Erythroblast (primary cell): Measurements from ENCODE around the gene SMS.

Experiments
- GATA1 ChIP-seq: IDR thresholded peaks from 2 replicates; pipeline ENCODE4 v1.6.1; 2011; ENCODE audit warnings: low read depth, mild to moderate bottlenecking, control low read depth, low read length, moderate library complexity
- POLR2A ChIP-seq: IDR thresholded peaks from 2 replicates; pipeline ENCODE4 v1.6.1; 2011; ENCODE audit warnings: mild to moderate bottlenecking, low read length

DNA sequence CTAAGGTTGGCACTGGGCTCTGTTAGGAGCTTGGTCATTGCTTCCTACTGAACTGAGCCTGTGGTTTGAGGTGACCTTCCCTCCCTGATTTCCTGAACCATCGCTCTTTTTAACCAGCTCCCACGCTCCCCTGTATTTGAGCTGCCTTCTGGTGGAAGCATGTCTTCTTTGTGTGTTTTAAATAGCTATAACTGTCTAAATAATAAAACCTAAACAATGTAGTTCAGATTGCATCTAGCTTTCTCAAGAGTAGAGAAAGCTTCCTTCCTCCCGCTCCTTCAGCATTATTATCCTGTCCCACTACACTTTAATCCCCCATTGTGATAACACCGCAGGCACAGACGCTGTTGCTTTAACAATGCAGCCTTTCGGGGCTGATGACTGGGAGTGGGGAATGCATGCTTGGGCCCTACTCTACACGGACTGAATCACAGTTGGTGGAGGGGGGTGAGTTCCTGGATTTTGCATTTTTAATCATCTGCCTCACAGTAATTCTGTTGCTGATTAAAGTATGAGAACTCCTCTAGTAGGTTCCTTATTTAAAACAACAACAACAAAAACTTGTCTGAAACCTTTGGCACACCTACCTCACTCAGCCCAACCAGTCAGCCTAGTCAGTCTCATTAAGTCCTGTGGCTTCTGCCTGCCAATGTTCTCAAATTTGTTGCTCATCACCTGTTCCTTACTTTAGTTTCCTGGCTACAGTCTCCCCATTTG, 6.6 kb downstream of the SMS start:
- TF ChIP-seq POLR2A = no peak
- no peak for TF ChIP-seq GATA1
